Loucy (cell line): ENCODE results near the gene RHOB.

ENCODE experiments used
- CTCF ChIP-seq: fragments of 200-600 bp; sonication (generic); conservative IDR thresholded peaks from 2 replicates; pipeline ENCODE4 v1.5.1; 2014; ENCODE audit warnings: mild to moderate bottlenecking, antibody characterized with exemption, low read length
- EZH2phosphoT487 ChIP-seq: fragments of 200-600 bp; IDR thresholded peaks from 2 replicates; pipeline ENCODE4 v1.6.1; 2018; ENCODE audit warnings: antibody characterized with exemption, mild to moderate bottlenecking, moderate library complexity, borderline replicate concordance

- no peak for TF ChIP-seq CTCF
- TF ChIP-seq EZH2phosphoT487, result no peak
Measured at GRCh38 chr2:20444993-20445910, 1.6 kb upstream of the RHOB start.
